Measurements from ENCODE around the gene SLC24A3.
"Not testable (repeated sequence)": the region's sequence is repeated elsewhere in the genome, so short reads cannot be mapped to it uniquely, and the experiment has no call there.

The SLC24A3 gene

GRCh38 chr20:19727251-19727847 is 514.9 kb downstream of the SLC24A3 start:
- DNase-seq, result no peak

GRCh38 chr20:19729672-19730071 is 517.2 kb downstream of the SLC24A3 start:
- DNase-seq, result no peak

GRCh38 chr20:19730706-19731105 is 518.3 kb downstream of the SLC24A3 start:
- no peak for DNase-seq

GRCh38 chr20:19734811-19735210 is 522.4 kb downstream of the SLC24A3 start:
- no peak for DNase-seq

- DNase-seq, result peak; percentile 50
Observed at GRCh38 chr20:19735446-19735845, 523.0 kb downstream of the SLC24A3 start.

GRCh38 chr20:19737025-19737424 is 524.6 kb downstream of the SLC24A3 start:
- DNase-seq, result no peak

- no peak for DNase-seq
Observed at GRCh38 chr20:19738951-19739350, 526.5 kb downstream of the SLC24A3 start.

- DNase-seq, result no peak
Observed at GRCh38 chr20:19739351-19739750, 526.9 kb downstream of the SLC24A3 start.

GRCh38 chr20:19740512-19740911 is 528.1 kb downstream of the SLC24A3 start:
- no peak for DNase-seq

- no peak for DNase-seq
Observed at GRCh38 chr20:19741924-19742323, 529.5 kb downstream of the SLC24A3 start.

GRCh38 chr20:19742974-19743639 is 530.7 kb downstream of the SLC24A3 start:
- no peak for DNase-seq

- no peak for DNase-seq
Observed at GRCh38 chr20:19743640-19743995, 531.2 kb downstream of the SLC24A3 start.

- no peak for DNase-seq
Observed at GRCh38 chr20:19745106-19745505, 532.7 kb downstream of the SLC24A3 start.

GRCh38 chr20:19745584-19745983 is 533.1 kb downstream of the SLC24A3 start:
- DNase-seq, result no peak

- no peak for DNase-seq
Observed at GRCh38 chr20:19746396-19746795, 534.0 kb downstream of the SLC24A3 start.

- DNase-seq, result no peak
Observed at GRCh38 chr20:19747903-19748302, 535.5 kb downstream of the SLC24A3 start.

- no peak for DNase-seq
Observed at GRCh38 chr20:19748681-19749080, 536.2 kb downstream of the SLC24A3 start.

GRCh38 chr20:19749618-19750071 is 537.2 kb downstream of the SLC24A3 start:
- DNase-seq, result no peak

GRCh38 chr20:19750101-19750606 is 537.7 kb downstream of the SLC24A3 start:
- DNase-seq, result no peak

GRCh38 chr20:19750907-19751636 is 538.6 kb downstream of the SLC24A3 start:
- no peak for DNase-seq

GRCh38 chr20:19754201-19754600 is 541.8 kb downstream of the SLC24A3 start:
- not testable (repeated sequence) for DNase-seq

GRCh38 chr20:19756761-19757486 is 544.5 kb downstream of the SLC24A3 start:
- no peak for DNase-seq

- peak; percentile 96 for DNase-seq
Observed at GRCh38 chr20:19757487-19758132, 545.2 kb downstream of the SLC24A3 start.

All from left hindlimb (tissue), 1 donor.